CD4-positive, alpha-beta T cell treated with Interleukin-15 for 1 hour (primary cell): Measurements from ENCODE around the gene ARHGAP26.

Source experiments
- DNase-seq: peaks from one replicate; pipeline ENCODE4 v3.0.0-alpha.2; 2020

Gene ARHGAP26

GRCh38 chr5:142749321-142749720 lies 20.9 kb upstream of the ARHGAP26 start:
- no peak for DNase-seq

DNA sequence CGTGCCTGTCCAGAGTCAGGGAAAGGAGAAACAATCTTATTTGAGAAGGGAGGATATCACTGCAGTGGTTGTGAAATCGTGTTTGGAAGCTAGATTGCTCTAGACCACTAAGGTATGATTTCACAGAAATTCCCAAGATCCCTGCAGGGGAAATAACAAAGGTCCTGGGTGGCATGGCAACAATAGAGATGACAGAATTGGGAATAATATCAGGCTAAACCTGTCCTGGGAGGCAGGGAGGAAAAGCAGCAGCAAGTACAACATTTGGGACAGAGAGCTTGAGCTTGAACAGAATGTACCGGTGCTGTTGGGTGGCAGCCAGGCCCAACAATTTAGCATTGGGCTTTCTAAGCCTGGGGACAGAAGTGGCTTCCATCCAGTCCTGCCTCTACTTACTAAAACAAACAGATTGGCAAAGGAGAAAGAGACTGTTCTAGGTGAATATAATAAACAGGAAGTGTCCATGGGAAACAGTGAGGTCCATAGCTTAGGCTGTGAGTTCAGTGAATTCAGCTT lies 17.0 kb upstream of the ARHGAP26 start:
- no peak for DNase-seq

DNA sequence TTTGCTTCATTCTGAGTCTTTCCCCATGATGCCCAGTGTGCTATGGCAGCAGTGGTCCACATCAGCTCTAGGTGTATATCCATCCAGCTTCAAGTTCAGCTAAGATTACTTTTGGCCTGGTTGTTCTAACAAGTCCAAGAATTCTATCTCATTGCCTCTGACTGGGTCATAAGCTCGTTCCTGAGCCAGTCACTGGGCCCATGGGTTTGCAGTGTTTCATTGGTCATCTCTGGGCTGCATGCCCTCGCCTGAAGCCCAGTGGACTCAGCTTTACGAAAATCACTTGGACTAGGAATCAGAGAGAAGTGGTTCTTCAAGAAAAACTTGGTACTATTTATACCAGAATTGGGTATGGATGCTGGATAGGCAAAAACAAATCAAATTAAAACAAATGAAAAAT lies 16.1 kb upstream of the ARHGAP26 start:
- no peak for DNase-seq

GRCh38 chr5:142756576-142756975 lies 13.6 kb upstream of the ARHGAP26 start:
- no peak for DNase-seq

DNA sequence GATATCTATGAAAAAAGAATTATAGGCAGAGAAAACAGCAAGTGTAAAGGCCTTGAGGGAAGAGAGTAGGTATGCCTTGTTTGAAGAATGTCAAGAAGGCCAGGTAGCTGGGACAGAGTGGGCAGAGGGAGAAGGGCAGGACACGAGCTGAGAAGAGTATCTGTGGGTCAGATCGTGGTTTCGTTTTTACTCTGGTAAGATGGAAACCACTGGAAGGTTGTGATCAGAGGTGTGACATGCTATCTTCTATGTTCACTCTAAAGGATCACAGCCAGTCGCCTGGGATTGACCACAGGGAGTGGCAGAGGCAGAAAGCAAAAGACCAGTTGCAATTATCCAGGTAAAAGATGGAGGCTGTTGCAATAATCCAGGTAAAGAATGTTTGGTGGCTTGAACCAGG lies 12.6 kb upstream of the ARHGAP26 start:
- no peak for DNase-seq

DNA sequence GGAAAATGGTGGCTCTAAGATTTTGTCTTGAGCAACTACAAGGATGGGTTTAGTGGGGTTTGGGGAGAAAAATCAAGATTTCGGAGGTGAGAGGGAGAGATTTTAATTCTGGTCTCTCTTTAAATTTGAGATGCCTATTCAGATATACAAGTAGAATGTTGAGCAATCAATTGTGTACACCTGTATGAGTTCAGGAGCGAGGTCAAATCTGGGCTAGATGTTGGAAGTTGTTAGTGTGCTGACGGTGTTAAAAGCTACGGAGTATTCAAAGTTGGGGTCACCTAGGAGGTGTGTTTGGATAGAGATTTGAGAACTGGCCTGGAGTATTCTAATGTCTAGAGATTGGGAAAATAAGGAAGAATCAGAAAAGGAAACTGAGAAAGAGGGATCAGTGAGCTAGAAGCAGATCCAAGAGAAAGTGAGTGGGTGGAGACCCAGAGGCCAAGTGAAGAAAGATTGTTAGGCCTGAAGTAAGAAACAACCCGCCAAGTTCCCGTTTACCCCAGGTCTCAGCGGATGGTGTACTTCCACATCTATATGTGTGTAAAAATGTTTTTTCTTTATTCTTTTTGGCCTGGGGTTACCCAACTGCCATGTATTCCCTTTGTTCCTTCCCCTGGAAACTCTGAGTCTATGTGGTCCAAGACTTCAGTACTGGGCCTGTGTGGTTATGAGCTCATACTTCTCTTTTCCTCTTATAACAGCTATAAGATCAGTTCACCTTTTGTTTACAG lies 11.9 kb upstream of the ARHGAP26 start:
- no peak for DNase-seq

DNA sequence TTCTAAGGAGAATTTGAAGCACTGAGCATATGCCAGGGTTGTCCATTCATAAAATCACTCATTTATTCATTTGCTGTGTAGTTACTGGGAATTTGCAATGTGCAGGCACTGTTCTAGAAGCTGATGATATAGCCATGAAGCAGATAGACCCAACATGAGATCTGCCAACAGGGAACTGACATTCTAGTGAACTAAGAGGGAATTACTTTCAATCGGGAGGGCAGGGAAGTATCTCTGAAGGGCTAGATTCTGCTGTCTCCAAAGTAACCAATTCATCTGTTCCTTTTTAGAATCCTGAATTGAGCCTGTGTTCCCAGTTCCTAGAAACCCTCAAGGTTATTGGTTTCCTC lies 11.4 kb upstream of the ARHGAP26 start:
- DNase-seq, result no peak

DNA sequence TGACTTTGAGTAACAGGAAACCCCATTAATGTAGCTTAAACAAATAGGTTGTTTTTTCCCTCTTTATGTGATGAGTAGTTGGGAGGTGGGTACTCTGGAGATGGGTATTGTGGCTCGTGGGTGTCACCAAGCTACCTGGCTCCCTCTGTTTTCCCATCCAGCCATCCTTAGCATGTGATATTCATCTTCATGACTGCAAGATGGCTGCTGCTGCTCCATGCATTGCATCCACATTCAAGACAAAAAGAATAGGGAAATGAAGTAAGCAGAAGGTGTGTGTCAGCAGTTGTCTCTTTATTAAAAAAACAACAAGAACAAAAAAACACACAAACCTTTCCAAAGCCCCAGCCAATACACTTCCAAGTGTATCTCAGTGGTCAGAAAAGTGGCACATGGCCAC lies 6.5 kb upstream of the ARHGAP26 start:
- DNase-seq, result no peak

DNA sequence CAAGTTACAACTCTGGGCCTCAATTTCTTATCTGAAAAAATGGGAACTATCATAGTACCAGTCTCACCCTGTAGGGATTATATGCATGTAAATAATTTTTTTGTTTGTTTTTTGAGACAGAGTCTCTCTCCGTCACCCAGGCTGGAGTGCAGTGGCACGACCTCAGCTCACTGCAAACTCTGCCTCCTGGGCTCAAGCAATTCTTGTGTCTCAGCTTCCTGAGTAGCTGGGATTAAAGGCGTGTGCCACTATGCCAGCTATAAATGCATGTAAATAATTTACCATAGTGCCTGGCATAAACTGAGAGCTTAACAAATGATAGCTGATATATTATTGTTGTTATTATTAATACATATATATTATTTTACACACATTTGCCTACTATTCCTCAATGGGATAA lies 3.0 kb upstream of the ARHGAP26 start:
- DNase-seq, result no peak

GRCh38 chr5:142767911-142768310 lies 2.3 kb upstream of the ARHGAP26 start:
- no peak for DNase-seq

GRCh38 chr5:142769251-142769792 lies 855 bp upstream of the ARHGAP26 start:
- no peak for DNase-seq

DNA sequence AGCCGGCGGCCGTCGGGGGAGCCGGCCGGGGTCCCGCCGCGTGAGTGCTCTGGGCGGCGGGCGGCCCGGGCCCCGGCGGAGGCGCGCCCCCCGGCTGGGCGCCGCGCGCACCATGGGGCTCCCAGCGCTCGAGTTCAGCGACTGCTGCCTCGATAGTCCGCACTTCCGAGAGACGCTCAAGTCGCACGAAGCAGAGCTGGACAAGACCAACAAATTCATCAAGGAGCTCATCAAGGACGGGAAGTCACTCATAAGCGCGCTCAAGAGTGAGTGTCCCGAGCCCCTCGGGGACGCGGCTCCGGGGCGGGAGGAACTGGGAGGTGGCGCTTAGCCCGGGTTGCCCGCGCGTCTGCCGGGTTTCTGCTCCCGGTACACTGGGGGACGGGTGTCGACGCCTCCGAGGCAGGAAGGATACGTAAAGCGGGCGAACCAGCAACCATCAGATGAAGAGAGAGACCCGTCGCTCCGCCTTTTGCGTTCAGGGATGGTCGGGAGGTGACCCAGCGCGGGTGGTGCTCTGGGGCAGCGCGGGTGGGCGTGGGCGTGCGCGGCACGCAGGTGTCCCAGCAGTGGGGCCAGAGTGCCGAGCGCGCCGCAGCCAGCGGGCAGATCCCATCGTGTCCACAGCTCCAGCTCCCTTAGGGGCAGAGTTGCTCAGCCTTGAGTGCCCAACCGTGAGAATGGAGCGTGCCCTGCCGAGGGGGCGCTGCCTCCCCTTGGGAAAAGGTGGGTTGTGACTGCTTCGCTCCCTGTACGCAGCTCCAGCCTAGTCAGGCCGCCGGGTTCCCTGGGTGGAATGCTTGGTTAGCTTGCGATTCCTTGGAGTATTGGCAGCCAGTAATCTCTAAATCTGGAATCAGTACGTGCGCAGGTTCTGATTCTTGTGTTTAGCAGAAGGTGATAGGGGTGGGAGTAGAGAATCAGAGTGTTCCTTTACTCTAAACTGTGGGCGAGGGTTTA lies 753 bp downstream of the ARHGAP26 start:
- peak; percentile 46 for DNase-seq

GRCh38 chr5:142771666-142772065 lies 1.5 kb downstream of the ARHGAP26 start:
- no peak for DNase-seq

DNA sequence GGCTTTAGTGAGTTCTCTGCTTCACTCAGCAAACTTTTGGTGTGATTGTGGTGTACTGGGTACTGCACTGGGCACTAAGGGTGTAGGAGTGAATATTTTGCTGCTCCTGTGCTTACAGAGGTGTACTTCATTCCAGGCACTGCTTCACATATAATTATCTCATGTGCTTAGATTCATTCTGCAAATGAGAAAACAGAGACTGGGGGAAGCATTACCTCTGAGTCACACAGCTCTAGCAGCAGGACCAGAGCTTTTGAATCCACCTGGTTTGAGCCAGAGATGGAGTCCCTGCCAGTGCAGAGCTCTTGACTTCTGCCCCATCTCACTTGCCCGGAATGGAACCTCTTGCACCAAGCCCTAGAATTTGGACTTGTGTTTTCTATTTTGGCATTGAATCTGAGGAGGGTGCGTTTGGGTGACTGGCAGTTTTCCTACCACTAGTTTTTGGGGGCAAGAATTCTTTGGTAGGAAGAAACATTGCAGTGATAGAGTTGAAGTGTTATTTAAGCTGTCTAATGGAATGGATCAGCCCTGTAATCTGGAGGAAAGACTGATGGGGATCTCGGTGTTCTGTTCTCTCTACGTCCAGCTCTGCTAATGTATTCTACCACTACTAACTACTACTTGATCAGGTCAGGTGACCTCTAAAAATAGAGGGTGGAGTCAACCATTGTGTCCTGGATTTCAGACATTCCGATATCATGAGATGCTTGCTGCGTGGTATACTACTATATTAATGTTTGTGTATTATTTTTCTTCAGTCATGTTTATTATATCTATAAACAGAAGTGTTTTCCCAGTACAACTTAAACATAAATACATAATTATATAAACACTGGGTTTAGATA lies 2.5 kb downstream of the ARHGAP26 start:
- no peak for DNase-seq

DNA sequence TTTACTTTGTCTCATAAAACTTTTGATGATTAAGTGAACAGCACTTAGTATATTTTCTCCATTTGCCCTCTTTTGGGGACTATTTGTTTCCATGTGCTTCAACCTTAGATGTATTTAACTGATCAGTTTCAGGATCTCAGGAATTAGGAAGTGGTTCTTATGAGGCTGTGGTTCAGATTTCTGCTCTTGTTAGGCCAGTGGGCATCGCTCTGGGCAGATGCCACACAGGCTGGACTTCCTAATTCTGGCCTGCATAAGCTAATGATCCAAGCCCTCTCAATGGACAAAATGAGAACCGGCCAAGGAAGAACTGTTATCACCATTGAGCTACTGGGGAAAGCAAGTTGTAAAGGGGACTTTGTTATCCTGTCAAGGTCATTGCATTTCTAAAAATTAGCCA lies 6.9 kb downstream of the ARHGAP26 start:
- DNase-seq, result no peak

DNA sequence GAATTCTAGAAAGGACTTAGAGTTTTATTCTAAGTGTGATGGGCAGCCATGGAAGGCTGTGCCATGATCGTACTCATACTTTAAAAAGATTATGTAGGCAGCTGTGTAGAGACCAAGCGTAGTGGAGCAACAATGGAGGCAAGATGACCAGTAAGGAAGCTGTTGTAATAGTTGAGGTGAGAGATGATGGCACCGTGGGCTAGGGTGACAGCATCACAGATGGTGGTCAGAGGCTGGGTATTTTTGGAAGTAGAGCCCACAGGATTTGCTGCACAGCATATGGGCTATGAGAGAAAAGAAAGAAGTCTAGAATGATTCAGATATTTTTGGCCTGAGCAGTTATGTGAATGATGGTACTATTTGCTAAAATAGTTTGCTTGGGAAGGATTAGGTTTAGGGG lies 7.7 kb downstream of the ARHGAP26 start:
- no peak for DNase-seq

DNA sequence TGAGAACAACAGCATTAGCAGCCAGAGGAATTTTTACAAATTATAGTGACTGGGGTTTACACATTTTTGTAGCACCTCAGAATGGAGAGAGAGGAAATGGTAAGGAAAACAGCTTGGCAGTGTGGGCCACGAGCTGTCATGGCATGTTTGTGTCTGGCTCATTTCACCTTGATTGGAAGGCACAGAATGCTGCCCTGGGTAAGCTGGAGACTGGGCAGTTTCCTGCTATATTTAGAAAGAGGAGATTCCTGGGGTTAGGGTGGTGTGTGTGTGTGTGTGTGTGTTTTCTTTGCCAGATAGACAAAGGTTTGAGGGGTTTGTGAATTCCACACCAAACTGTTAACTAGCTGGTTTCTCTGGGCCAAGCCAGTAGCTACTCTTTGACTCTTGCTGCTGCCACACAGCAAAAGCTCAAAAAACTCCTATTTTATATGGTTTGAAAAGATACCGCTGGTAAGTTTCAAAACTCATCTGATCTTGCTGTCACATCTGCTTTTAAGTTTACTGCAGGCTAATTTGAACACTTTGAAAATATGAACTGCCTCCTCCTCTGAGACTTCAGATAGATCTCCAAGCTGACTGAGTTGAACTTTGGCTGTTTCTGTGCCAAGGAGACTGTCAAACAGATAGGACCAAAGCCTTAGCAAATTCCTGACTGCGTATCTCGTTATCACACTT lies 9.1 kb downstream of the ARHGAP26 start:
- DNase-seq, result no peak

DNA sequence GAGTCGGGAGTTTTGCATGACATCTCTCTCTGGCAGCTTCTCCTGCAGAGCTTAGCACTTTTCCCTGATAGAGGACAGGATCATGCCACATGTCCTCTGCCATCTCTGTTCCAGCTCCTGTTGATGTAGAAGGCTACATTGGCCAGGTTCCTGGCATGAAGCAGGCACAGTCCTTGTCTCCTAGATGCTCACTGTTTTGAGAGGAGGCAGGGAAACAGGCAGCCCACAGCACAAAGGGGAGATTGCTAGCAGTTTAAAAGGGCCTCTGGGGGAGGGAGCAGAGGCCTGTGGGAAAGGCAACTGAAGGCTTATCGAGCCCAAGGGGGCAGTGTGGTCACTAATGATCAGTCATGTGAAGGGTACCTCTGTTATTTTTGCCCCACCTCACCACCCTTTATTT lies 10.7 kb downstream of the ARHGAP26 start:
- no peak for DNase-seq

DNA sequence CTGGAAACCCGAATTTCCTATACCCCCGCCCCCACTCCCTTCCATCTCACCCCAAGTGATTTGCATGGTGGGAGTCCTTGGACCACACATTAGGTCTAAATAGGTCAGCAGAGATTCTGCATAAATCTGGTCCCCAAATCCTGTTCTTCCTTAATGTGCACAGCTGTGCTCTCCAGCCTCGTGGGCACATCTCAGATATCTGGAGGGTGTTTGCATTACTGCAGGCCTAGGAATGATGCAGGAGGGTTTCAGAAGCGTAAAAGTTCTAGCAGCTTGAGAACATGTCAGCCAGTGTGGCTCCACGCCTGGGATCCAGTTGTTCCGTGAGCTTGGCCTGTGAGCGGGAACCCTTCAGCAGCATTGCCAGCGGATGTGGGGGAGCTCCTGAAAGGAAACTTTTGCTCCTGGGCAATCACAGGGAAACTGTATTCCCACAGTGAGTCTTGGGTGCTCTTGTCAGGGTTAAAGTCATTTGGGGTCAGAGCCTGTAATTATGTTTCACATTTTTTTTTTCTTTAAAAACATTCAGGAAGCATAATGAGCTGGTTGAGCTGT lies 12.9 kb downstream of the ARHGAP26 start:
- DNase-seq, result no peak

DNA sequence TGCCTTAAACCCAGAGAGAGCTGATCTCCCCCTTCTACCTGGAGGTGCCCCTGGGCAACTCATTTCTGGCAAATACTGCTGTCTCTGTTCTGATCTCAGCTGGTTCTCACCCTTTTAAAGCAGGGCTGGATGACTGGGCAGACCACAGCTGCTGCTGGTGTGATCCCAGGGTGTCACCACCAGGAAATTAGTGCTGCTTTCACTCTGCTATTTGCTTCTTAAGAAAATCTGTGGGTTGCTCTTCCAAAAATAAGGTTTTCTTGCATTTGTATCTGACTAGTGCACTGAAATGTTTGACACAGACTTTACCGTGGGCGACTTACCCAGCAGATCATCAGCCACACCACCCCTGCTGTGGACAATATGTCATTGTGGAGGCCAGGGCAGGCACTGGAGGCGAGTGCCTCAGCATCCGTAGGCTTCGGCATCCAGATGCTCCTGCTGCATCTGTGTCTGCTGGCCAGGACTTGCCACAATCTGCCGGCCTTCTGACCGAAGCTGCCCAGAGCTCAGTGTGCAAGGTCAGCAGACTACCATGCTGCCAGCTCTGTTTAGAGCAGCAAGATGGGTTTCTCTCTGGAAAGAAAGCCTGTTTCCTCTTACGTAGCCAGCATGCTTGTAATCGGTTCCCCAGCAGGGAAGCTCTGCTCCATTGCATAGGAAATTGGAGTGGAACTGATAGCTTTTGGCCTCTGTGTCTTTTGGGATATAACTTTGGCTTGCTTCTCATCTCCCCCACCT lies 13.6 kb downstream of the ARHGAP26 start:
- DNase-seq, result peak; percentile 48

DNA sequence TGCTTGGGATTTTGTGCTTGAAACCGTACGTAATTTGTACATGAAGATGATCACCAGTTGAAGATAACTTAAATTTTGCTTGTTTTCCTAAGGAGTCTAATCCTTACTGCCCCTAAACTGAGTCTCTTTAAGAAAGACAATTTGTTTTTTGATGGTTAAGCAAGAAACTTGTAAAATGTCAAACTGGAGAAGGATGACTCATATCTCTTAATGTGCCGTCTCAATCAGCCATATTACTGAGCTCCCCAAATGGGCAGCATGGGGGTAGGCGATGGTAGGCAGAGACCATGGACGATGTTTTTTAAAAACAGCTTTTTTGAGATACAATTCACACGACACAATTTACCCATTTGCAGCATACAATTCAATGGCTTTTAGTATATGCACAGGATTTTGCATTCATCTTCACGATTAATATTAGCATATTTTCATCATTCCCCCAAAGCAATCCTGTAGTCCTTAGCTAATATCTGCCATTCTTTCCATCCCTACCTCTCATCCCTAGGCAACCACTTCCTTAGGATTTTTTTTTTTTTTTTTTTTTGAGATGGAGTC lies 14.3 kb downstream of the ARHGAP26 start:
- no peak for DNase-seq
